Gastroesophageal sphincter (tissue), 3 donors: Measurements from ENCODE around the gene OPCML.

Source experiments
- POLR2AphosphoS5 ChIP-seq: sonication (generic); formaldehyde crosslinking; IDR thresholded peaks from one replicate; pipeline ENCODE4 v1.6.1; 2017; ENCODE audit warnings: antibody characterized with exemption
- TF ChIP-seq, protein P1 (sequence below), 4 experiments: fragments of 200-600 bp in 2 of 4; fragments of 450-650 bp in 2 of 4; sonication (generic) in 1 of 4; IDR thresholded peaks; one replicate each; pipeline ENCODE4 v1.5.1; 2017 to 2019; ENCODE audit warnings: antibody characterized with exemption in 4 of 4, mild to moderate bottlenecking in 2 of 4, moderate library complexity in 2 of 4

GRCh38 chr11:132523929-132524328 is 1008.4 kb downstream of the OPCML start:
- TF ChIP-seq, protein P1, sequence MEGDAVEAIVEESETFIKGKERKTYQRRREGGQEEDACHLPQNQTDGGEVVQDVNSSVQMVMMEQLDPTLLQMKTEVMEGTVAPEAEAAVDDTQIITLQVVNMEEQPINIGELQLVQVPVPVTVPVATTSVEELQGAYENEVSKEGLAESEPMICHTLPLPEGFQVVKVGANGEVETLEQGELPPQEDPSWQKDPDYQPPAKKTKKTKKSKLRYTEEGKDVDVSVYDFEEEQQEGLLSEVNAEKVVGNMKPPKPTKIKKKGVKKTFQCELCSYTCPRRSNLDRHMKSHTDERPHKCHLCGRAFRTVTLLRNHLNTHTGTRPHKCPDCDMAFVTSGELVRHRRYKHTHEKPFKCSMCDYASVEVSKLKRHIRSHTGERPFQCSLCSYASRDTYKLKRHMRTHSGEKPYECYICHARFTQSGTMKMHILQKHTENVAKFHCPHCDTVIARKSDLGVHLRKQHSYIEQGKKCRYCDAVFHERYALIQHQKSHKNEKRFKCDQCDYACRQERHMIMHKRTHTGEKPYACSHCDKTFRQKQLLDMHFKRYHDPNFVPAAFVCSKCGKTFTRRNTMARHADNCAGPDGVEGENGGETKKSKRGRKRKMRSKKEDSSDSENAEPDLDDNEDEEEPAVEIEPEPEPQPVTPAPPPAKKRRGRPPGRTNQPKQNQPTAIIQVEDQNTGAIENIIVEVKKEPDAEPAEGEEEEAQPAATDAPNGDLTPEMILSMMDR (IDR thresholded peaks at IDR 0.05) = no peak
- TF ChIP-seq POLR2AphosphoS5 = no peak
